Keratinocyte (primary cell): Measurements from ENCODE around the gene HSP90AB1. TPM values are rescaled to one million over a fixed set of nuclear protein-coding genes. Genes with fewer than 3 reads are reported as not detected.
A peak's percentile ranks its signal among the peaks of the same experiment; 100 is the strongest.

Source experiments
- DNase-seq: peaks from one replicate; pipeline ENCODE4 v3.0.0-alpha.2; 2011; ENCODE audit warnings: low read depth, missing footprints, low spot score
- FAIRE-seq: peaks from 2 replicates; lab custom pipeline; 2011; peaks lifted over from hg19 to GRCh38; lab: Jason Lieb, UNC
- H2AFZ ChIP-seq: 2 replicates; pipeline ENCODE4 v1.6.0; 2012; ENCODE audit warnings: low read length, control low read depth, inconsistent platforms; ENCODE audit not compliant: control insufficient read depth
- H3K27ac ChIP-seq: 2 replicates; pipeline ENCODE4 v1.5.1; 2011; ENCODE audit warnings: low read length; ENCODE audit not compliant: control insufficient read depth, insufficient read depth
- H3K27me3 ChIP-seq: 3 replicates; pipeline ENCODE4 v1.6.0; 2011; ENCODE audit warnings: low read length; ENCODE audit not compliant: control insufficient read depth, insufficient read depth; ENCODE audit errors: extremely low read depth
- H3K36me3 ChIP-seq, 2 experiments: 2 replicates in 1 of 2; 3 replicates in 1 of 2; pipeline ENCODE4 v1.5.1; 2011; ENCODE audit warnings: low read length in 2 of 2, mild to moderate bottlenecking in 1 of 2; ENCODE audit not compliant: control insufficient read depth in 2 of 2, insufficient read depth in 2 of 2; ENCODE audit errors: extremely low read depth in 1 of 2
- H3K4me1 ChIP-seq: 3 replicates; pipeline ENCODE4 v1.5.1; 2011; ENCODE audit warnings: low read length; ENCODE audit not compliant: control insufficient read depth, insufficient read depth; ENCODE audit errors: extremely low read depth
- H3K4me2 ChIP-seq: 3 replicates; pipeline ENCODE4 v1.6.0; 2011; ENCODE audit warnings: low read depth, low read length; ENCODE audit not compliant: control insufficient read depth, insufficient read depth; ENCODE audit errors: extremely low read depth
- H3K4me3 ChIP-seq, 3 experiments: fragments of 200-600 bp in 1 of 3; sonication (generic) in 1 of 3; 2 replicates in 2 of 3; 3 replicates in 1 of 3; pipeline ENCODE4 v1.5.1; 2011 to 2016; ENCODE audit warnings: low read length in 3 of 3, mild to moderate bottlenecking in 3 of 3, control low read depth in 2 of 3, inconsistent platforms in 1 of 3, low read depth in 1 of 3, mixed read lengths in 1 of 3, mixed run types in 1 of 3, moderate library complexity in 1 of 3; ENCODE audit not compliant: control insufficient read depth in 2 of 3, insufficient read depth in 2 of 3; ENCODE audit errors: extremely low read depth in 1 of 3
- H3K79me2 ChIP-seq: 2 replicates; pipeline ENCODE4 v1.6.0; 2012; ENCODE audit warnings: low read length; ENCODE audit not compliant: control insufficient read depth, insufficient read depth
- H3K9ac ChIP-seq: 3 replicates; pipeline ENCODE4 v1.6.0; 2011; ENCODE audit warnings: low read length; ENCODE audit not compliant: control insufficient read depth, insufficient read depth; ENCODE audit errors: extremely low read depth
- H3K9me1 ChIP-seq: 3 replicates; pipeline ENCODE4 v1.6.0; 2011; ENCODE audit warnings: low read length; ENCODE audit not compliant: control insufficient read depth, insufficient read depth; ENCODE audit errors: extremely low read depth
- H3K9me3 ChIP-seq: 2 replicates; pipeline ENCODE4 v1.5.1; 2012; ENCODE audit warnings: low read depth, low read length; ENCODE audit not compliant: control insufficient read depth
- H4K20me1 ChIP-seq: 3 replicates; pipeline ENCODE4 v1.6.0; 2011; ENCODE audit warnings: low read length; ENCODE audit not compliant: control insufficient read depth, insufficient read depth; ENCODE audit errors: extremely low read depth
- EZH2 ChIP-seq: IDR thresholded peaks from one replicate; pipeline ENCODE4 v1.6.1; 2012; ENCODE audit warnings: inconsistent platforms, mild to moderate bottlenecking, low read length, moderate library complexity
- dilution Hi-C: fragments of 300-500 bp; cut with MboI; formaldehyde crosslinking; loops from one replicate; pipeline ENCODE4 v1.7.0; 2020; ENCODE audit warnings: low sequenced_read_pairs; ENCODE audit not compliant: extremely low pct_ligation_motif_present
- polyA plus RNA-seq, 5 experiments: library from polyadenylated mRNA; depleted of rRNA in 3 of 5; stranded (reverse) in 3 of 5; stranded (forward) in 1 of 5; unstranded in 1 of 5; fragments of >200 nt; gene quantifications; 1 replicate in 1 of 5; 2 replicates in 3 of 5; 3 replicates in 1 of 5; pipeline versions ENCODE4 v1.2.1 to v1.2.3, GENCODE V29; 2011 to 2012; ENCODE audit warnings: missing spikeins in 2 of 5, low read depth in 1 of 5, low replicate concordance in 1 of 5
- TF ChIP-seq, protein P1 (sequence below), 3 experiments: IDR thresholded peaks in 1 of 3; conservative IDR thresholded peaks in 1 of 3; optimal IDR thresholded peaks in 1 of 3; 2 replicates in 2 of 3; 3 replicates in 1 of 3; pipeline versions ENCODE3 to v1.5.1; 2011; ENCODE audit warnings: low read length in 3 of 3, mild to moderate bottlenecking in 3 of 3, moderate library complexity in 2 of 3, control low read depth in 1 of 3, inconsistent platforms in 1 of 3; ENCODE audit not compliant: insufficient read depth in 2 of 3; ENCODE audit errors: extremely low read depth in 1 of 3

HSP90AB1 gene
- polyA plus RNA-seq, 1 donor (not counting 4 experiments of a cell fraction or from before 2014, with no cell fraction given), result 1,089 TPM

DNA sequence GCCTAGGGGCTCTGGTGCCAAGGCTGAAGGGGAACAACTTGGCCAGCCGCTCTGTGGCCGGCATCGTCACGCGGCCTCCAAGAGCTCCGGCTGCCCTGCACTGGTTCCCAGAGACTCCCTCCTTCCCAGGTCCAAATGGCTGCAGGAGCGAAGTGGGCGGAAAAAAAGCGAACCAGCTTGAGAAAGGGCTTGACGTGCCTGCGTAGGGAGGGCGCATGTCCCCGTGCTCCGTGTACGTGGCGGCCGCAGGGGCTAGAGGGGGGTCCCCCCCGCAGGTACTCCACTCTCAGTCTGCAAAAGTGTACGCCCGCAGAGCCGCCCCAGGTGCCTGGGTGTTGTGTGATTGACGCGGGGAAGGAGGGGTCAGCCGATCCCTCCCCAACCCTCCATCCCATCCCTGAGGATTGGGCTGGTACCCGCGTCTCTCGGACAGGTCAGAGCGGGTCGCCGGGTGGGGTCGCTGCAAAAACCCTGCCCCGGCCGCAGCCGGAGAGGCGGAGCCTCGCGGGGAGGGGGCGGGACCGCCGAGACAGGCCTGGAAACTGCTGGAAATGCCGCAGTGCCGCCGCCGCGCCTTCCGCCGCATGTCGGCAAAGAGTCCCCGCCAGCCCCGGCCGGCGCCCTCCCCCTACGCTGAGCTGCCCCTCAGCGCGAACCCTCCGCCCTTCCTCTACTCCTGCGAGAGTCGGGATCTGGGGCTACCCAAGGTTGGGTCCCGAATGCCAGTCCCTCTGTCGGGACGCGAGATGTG, 814 bp upstream of the HSP90AB1 start:
- Histone ChIP-seq H3K4me3 (peak overlapping the region; percentile 97 to 100 (median 99)), H3K9me1 (peaks cover 5% of the 10 kb centered on the region), H3K27me3 (no peaks in the 10 kb centered on the region), H3K4me2 (peak overlapping the region; percentile 91), H3K9ac (peak overlapping the region; percentile 100), H3K79me2 (peaks cover 43% of the 10 kb centered on the region), H3K36me3 (peaks cover 22 to 26% of the 10 kb centered on the region in 2 experiments), H3K27ac (peak overlapping the region; percentile 93), H4K20me1 (peaks cover 35% of the 10 kb centered on the region), H2AFZ (peak overlapping the region; percentile 90), H3K4me1 (peaks cover 19% of the 10 kb centered on the region), H3K9me3 (no peaks in the 10 kb centered on the region)
- DNase-seq (no peak), FAIRE-seq (no peak)
- TF ChIP-seq EZH2, result no peak
- TF ChIP-seq, protein P1, sequence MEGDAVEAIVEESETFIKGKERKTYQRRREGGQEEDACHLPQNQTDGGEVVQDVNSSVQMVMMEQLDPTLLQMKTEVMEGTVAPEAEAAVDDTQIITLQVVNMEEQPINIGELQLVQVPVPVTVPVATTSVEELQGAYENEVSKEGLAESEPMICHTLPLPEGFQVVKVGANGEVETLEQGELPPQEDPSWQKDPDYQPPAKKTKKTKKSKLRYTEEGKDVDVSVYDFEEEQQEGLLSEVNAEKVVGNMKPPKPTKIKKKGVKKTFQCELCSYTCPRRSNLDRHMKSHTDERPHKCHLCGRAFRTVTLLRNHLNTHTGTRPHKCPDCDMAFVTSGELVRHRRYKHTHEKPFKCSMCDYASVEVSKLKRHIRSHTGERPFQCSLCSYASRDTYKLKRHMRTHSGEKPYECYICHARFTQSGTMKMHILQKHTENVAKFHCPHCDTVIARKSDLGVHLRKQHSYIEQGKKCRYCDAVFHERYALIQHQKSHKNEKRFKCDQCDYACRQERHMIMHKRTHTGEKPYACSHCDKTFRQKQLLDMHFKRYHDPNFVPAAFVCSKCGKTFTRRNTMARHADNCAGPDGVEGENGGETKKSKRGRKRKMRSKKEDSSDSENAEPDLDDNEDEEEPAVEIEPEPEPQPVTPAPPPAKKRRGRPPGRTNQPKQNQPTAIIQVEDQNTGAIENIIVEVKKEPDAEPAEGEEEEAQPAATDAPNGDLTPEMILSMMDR (optimal IDR thresholded peaks at IDR 0.05 in 1 of 3, IDR thresholded peaks at IDR 0.05 in 1 of 3, conservative IDR thresholded peaks at IDR 0.05 in 1 of 3; ENCODE audit: extremely low read depth in 1 of 3, insufficient read depth in 2 of 3, low read length in 3 of 3), result peak in 1 of 3 experiments; percentile 47
- dilution Hi-C loops, result no loop called here

DNA sequence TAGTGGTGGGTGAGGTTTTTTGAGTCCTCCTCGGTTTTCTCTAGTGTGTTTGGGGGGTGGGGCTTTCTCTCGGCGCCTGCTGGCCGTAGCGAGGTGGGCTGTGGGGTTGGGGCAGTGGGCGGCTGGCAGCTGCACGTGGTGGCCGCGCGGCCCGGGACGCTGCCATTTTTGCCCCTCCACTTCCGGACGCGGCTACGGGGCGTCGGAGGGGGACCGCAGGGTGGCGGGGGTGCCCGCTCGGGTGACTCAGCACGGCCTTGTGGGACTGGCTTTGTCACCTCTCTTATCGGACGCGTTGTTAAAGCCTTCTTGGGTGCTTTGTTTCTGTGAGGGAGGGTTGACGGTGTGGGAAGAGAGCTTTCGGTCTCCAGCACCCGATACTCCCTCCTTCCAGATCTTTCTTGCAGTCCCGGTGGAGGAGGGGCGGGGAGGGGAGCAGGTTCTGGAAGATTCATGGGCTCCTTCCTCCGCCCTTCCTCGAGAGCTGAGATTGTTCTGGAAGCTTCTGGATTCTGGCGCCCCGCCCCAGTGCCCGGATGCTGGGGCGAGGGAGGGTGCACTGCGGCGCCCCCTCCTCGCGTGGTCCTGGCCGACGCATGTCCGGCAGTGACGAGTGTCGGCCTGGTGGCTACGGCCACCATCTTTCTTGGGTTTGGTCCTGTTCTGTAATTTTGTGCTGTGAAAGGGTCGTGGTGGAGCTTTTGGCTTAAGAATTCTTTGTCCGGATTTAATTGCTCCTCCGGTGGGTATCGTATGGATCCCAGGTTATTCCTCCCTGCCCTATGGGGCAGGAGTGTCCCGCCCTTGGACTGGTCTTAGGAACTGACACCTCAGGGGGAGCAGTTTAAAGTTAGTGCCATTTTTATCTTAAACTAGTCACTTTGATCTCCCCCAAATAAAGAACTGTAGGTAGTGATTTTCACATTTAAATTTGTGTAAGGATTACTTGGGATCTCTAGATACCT, 719 bp downstream of the HSP90AB1 start:
- DNase-seq, result no peak
- peaks cover 47% of the 10 kb centered on the region for H4K20me1 ChIP-seq
- peak overlapping the region; percentile 100 for H3K9ac ChIP-seq

More for the DNA sequence above, 719 bp downstream of the HSP90AB1 start:
- Histone ChIP-seq H3K36me3 (peaks cover 31 to 38% of the 10 kb centered on the region in 2 experiments), H3K9me3 (no peaks in the 10 kb centered on the region), H3K27ac (peak overlapping the region; percentile 93), H3K4me3 (peak overlapping the region; percentile 97 to 100 (median 99)), H3K79me2 (peaks cover 52% of the 10 kb centered on the region), H3K27me3 (no peaks in the 10 kb centered on the region), H3K4me2 (peak overlapping the region; percentile 96), H2AFZ (no peak overlapping the region), H3K4me1 (peaks cover 19% of the 10 kb centered on the region), H3K9me1 (peaks cover 5% of the 10 kb centered on the region)
- no peak for FAIRE-seq
- dilution Hi-C loops, result no loop called here
- TF ChIP-seq, protein P1 (optimal IDR thresholded peaks at IDR 0.05 in 1 of 3, IDR thresholded peaks at IDR 0.05 in 1 of 3, conservative IDR thresholded peaks at IDR 0.05 in 1 of 3; ENCODE audit: extremely low read depth in 1 of 3, insufficient read depth in 2 of 3, low read length in 3 of 3), result no peak
- no peak for TF ChIP-seq EZH2
